MM.1S (cell line): ENCODE measurements around the gene TSPEAR.

Source experiments
- EZH2 ChIP-seq: fragments of 300-600 bp; sonication (generic); optimal IDR thresholded peaks from 2 replicates; pipeline ENCODE3; 2017; ENCODE audit warnings: low read depth, mild to moderate bottlenecking, antibody characterized with exemption, low read length, mixed read lengths
- EZH2phosphoT487 ChIP-seq: fragments of 300-600 bp; sonication (generic); IDR thresholded peaks from 2 replicates; pipeline ENCODE4 v1.6.1; 2018; ENCODE audit warnings: antibody characterized with exemption, low read length
- TF ChIP-seq, protein P1 (sequence below): fragments of 300-600 bp; sonication (generic); IDR thresholded peaks from 2 replicates; pipeline ENCODE4 v1.5.1; 2016; ENCODE audit warnings: antibody characterized with exemption, low read length, mixed read lengths

DNA sequence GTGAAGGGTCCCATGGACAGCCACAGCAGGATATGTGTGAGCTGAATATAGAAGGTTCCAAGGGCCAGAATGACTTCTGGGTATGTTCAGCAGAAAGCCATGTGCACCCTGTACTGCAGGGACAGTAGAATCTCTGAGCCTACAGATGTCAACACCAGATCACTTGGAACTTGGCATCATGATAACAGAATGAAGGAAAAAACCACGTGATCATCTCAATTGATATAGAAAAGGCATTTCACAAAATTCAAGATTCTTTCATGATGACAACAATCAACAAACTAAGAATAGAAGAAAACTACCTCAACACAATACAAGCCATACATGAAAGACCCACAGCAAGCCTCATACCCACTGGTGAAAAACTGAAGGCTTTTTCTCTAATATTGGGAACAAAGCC lies 43.8 kb downstream of the TSPEAR start:
- TF ChIP-seq, protein P1, sequence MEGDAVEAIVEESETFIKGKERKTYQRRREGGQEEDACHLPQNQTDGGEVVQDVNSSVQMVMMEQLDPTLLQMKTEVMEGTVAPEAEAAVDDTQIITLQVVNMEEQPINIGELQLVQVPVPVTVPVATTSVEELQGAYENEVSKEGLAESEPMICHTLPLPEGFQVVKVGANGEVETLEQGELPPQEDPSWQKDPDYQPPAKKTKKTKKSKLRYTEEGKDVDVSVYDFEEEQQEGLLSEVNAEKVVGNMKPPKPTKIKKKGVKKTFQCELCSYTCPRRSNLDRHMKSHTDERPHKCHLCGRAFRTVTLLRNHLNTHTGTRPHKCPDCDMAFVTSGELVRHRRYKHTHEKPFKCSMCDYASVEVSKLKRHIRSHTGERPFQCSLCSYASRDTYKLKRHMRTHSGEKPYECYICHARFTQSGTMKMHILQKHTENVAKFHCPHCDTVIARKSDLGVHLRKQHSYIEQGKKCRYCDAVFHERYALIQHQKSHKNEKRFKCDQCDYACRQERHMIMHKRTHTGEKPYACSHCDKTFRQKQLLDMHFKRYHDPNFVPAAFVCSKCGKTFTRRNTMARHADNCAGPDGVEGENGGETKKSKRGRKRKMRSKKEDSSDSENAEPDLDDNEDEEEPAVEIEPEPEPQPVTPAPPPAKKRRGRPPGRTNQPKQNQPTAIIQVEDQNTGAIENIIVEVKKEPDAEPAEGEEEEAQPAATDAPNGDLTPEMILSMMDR, result no peak
- TF ChIP-seq EZH2 (no peak), EZH2phosphoT487 (no peak)
